CD4-positive, alpha-beta T cell treated with Interleukin-21 for 1 hour (primary cell): ENCODE measurements around the gene SLC1A1.

Experiments
- DNase-seq: peaks from one replicate; pipeline ENCODE4 v3.0.0-alpha.2; 2020

Gene SLC1A1

DNA sequence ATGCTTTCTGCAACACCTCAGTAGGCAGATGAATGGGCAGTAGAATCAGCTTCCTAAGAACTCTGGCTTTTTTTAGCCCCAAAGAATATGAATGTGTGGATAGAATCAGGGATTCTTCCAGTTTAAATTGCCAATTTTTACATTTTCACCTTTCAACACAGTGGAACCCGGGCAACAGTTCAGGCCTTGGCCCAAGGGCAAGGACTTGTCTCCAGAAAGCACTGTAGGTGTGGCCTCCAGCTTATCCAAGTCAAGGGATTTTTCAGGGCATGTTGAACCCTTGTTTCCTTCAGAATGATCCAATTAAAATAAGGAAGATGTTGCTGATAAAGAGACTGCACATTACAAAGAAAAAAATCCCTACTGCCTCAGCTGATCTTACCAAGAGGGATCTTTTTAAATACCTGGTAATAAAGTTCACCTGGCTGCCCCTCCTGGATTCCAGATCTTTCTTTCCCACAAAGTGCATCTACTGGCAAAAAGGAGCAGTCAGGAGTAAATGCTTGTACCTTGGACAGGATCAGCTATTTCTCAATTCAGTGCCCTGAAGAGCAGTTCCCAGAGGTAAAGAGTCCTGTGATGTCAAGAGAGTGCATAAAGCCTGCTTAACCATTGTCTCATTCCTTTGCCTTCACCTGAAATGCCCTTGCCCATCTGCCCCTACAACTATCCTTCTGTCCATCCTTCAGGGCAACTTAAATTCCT lies 91.7 kb downstream of the SLC1A1 start:
- DNase-seq = no peak

DNA sequence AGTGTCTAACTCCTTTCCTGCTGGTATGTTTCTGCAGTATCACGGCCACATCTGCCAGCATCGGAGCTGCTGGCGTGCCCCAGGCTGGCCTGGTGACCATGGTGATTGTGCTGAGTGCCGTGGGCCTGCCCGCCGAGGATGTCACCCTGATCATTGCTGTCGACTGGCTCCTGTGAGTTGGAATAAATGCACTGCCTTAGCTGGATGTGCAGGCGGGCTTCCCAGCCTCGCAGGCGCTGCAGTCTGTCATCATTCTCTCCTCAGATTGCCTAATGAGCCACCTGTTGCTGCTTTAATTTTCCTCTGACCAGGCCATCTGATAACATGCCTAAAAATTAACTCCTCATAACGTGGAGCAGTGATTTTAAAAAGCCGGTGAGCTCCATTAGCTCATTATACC lies 92.7 kb downstream of the SLC1A1 start:
- DNase-seq = no peak

DNA sequence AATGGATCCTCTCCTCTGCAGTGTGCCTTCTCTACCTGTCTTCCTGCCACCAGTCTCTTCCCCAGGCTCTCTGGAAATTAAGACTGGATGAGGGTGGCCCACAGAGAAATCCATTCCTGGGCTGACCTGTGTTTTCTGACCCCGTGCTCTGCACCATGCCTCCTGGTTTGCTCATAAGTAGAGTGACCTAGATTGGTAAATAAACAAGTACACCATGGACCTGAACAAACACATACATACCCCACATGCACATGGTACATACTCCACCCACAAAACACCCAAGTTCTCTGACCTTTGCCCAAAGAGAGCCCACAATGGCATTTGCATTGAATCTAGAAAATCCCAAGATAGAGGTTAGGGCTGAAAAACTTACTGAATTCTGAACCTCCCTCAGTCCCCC lies 94.4 kb downstream of the SLC1A1 start:
- DNase-seq = no peak

DNA sequence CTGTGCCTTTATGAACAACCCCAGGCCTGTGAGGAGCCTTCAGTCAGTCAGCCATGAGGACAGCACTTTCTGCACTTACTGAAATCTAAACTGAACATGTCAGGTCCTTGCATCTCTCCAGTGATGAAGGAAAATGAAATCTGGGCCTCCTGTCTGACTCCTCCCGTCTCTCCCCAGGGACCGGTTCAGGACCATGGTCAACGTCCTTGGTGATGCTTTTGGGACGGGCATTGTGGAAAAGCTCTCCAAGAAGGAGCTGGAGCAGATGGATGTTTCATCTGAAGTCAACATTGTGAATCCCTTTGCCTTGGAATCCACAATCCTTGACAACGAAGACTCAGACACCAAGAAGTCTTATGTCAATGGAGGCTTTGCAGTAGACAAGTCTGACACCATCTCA lies 94.9 kb downstream of the SLC1A1 start:
- DNase-seq = no peak

DNA sequence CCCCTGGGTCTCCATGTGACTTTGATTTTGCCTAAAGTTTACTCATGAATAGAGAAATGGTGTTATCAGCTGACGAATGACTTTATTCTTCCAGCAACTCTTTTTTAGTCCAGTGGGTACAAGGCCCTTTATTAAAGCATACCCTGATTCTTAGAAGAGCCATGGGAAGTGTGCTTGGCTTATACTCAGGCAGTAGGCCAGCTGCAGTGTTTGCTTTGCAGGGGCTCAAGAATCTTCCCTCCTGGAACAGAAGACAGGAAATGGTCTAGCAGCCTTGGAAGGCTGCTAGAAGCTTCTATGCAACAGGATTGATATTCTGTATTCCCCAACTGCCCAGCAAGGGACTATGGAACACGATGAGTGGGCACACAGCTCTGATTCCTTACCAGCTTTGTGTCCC lies 98.5 kb downstream of the SLC1A1 start:
- DNase-seq = no peak

DNA sequence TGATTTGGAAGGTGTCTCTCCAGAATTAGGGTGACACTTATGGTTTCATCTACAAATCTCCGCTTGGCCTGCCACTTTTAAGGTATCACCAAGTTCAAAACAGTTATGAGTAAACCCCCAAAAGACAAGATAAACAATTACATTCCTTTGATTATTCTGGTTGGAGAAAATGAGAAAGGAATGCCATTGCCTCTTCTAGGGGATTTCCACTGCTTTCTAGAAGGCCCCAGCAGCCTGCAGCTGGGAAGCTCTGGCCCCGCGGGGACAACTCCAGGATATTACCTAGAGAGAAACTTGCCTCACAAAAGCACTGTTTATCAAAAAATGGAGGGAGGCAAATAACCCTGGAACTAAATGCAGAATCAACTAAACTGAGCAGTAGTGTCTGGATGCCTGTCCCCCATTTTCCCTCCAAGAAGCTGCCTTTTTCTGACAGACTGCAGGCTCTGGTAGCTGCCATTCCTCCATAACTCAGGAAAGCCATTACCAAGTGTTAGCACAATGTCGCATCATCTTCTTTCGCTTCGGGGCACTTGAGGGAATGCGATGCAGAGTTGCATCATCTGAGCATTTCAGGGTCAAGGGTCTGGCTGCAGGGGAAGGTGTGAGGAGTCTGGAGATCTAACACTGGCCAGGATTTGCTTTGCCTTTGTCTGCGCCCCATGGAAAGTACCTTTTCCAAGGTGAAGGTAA lies 100.3 kb downstream of the SLC1A1 start:
- DNase-seq = no peak

DNA sequence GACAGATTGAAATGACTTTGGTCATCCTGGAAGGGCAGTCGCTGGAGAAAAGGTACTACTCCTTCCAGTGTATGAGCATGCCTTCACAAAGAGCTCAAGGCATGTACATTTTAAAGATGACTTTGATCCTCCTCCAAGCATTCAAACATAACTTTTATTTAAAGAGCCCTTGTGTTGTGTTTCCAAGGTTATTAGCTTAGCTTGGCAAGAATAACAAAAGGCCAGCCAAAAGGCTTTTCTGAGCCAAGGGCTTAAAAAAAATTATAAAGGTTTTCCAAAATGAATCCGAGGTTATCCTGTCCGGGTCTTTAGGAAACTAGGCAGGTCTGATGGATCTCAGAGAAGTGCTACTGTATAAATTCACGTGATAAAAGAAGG lies 100.8 kb downstream of the SLC1A1 start:
- DNase-seq = no peak

DNA sequence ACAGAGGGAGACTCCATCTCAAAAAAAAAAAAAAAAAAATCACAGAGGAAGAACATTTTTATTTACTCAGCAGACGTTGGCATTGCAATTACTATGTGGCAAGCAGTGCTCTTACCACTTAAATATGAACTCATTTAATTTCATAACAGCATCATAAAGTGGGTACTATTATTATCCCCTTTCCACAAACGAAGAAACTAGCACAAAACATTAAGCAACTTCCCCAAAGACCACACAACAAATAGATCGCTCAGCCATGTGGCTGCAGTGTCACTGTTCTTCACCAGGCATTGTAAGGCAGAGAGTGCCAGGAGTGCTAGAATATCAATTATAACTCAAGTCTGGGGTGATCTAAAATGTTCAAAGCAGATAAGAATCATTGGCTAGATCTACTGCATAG lies 102.0 kb downstream of the SLC1A1 start:
- DNase-seq = no peak

DNA sequence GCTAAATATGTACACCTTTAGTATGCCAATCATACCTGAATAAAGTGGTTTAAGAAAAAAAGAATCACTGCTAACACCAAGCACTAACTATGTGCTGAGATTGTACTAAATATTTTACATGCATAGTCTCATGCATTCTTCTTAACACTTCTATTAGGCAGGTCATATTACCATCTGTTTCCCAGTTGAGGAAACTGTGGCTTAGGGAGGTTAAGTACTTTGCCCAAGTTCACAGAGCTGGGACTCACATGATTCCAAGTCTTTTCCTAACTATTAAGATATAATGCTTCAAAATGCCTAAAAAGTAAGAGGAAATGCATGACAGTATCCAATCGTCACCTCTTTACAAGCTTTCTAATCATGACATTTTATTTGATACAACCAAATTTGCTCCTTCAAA lies 102.6 kb downstream of the SLC1A1 start:
- DNase-seq = no peak

DNA sequence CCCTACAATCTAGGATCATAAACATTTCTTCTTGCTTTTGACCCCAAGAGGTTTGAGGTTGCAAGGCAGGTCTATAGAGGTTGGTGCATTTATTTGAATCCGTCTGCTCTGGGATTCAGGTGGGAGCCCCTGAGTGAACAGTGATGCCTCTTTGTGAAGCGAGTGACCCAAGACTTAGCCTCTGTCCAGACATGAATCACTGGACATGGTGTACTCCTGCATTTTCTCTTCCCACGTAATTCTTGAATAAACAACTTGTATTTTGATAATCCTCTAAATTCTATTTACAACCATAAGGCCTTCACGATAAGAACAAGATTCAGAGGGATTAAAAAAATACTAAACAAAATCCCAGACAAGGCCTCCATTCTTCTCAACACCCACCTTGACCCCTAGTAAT lies 104.3 kb downstream of the SLC1A1 start:
- DNase-seq = no peak

DNA sequence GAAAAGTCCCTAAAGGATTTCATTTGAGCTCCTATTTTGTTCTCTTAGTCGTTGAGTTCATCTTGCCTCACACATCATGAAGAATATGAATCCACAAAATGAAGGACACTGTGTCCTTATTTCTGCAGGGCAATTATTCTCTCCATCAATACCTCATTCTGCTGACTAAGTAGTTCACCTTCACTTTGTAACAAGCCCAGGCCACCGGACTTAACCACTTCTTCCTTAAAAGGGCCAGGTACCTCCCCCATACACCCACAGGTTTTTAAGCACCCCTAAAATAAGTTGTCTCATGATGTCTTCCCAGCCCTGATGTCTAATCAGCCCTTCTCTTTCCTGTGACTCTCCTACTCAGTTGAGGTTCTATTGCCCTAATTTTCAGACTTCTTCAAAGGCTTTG lies 104.7 kb downstream of the SLC1A1 start:
- DNase-seq = no peak

DNA sequence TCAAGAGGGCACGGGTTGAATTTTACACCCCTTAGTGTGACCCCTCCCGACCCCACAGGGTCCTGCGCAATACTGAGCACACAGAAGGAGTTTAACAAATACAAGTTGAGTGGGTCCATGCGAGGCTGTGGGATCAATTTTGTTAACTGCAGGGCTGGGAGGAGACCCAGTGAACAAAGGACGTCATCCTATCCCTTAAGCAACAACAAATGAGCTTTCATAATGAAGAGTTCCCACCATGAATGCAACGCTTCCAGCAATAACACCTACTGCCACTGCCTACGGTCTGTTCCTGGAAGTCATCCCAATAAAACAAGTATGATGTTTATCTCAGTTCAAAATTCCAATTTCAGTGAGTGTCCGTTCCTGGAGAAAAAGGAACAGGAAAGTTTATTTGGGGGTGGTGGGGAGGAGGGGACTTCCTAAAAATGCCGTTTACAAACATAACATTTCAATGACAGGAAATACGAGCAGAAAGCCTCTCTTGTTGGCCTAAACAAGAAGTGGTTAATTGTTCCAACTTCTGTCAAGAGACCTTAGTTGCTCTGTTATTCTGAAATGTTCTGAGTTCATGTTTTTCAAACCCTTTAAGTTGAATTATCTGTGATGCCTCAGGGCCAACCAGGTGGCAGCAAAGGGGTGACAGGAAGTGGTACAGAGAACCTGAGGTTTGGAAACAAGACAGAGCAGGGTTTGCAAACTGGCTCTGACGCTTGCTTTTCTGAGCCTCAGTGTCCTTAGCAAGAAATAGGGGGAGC lies 106.1 kb downstream of the SLC1A1 start:
- DNase-seq = peak; percentile 66

DNA sequence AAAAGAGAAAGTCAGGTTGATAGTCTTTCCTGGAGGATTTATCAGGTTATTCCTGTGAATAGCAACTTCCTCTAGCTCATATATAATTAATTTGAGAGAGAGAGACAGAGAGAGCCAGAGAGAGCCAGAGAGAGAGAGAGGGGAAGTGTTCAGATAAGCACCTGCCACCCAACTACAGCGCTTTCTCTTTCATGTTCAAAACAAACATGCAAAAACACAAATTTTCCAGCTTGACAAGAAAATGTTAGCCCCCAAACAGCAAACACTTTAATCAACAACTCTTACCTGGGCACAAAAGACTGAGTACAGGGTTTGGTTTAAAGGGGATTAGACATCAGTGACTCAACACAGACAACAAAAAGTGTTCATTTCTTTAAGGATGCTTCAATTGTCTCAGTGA lies 110.1 kb downstream of the SLC1A1 start:
- DNase-seq = no peak

DNA sequence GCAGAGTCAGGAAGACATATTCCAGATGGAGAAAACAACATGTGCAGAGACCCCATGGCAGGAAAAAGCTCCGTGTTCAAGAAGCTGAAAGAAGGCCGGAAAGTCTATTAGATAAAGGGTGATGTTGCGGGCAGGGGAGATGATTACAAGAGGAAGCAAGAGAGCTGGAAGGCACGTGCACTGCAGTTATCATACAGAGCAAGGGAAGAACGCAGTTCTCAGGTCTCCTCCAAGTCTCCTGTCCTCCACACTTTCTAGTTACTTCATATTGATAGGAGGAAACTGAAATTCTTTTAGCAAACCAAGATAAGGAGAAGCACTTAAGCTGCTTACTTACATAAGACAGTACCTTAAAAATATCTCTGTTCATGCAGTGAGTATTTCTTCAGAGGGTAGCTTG lies 113.6 kb downstream of the SLC1A1 start:
- DNase-seq = no peak

DNA sequence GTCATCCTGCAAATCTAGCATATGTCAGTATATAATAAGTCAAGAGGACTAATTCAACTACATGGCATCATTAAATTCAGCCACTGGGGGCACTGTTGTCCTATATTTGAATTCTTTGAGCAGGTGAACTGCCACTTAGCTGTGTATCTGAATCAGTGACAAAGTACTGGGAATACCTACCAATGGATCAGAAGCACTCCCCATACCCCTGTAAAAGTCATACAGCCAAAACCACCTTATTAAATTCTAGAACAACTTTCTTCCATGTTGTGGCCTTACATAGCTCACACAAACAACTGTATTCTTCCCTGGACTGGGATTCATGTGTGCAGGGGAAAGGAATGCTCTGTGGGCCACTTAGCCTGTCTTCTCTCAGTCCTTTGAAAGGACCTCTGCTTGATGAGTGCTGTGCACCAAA lies 114.4 kb downstream of the SLC1A1 start:
- peak; percentile 82 for DNase-seq

DNA sequence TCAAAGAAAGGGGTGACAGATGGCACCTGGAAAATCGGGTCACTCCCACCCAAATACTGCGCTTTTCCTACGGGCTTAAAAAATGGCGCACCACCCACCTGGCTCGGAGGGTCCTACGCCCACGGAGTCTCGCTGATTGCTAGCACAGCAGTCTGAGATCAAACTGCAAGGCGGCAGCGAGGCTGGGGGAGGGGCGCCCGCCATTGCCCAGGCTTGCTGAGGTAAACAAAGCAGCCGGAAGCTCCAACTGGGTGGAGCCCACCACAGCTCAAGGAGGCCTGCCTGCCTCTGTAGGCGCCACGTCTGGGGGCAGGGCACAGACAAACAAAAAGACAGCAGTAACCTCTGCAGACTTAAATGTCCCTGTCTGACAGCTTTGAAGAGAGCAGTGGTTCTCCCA lies 115.8 kb downstream of the SLC1A1 start:
- DNase-seq = peak; percentile 24

DNA sequence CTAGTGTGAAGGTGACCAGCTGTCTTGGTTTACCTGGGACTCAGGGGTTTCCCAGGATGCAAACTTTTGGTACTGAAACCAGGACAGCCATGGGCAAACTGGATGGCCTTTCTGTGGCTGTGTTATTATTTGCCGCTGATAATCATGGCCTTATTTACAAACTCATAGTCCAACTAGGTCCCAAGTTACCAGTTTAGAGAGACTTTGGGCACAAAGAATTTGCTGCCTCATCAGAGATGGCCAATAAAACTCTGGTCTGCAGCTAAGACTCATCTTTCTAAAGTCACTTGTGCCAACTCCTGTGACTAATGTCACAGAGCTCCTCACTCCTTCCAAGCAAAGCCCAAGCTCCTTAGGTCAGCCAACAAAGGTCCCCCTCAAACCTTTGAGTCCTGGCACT lies 124.4 kb downstream of the SLC1A1 start:
- DNase-seq = no peak

DNA sequence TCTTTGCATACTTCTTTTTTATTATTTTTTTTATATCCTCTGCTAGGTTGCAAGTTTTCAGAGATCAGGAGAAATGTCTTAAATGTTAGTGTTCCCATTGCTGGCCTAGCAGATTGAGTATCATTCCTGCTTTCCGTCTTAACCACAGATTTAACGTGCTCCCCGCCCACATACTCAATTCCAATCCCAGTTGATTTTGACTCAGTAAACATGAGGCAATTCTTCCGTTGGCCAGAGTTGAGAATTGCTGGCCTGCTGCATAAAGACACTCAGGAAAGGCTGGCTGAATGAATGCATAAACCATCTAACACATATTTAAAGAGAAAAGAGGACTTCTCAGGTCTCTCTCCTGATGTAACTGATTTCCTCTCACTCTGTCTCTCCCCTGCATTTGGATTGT lies 125.0 kb downstream of the SLC1A1 start:
- no peak for DNase-seq

DNA sequence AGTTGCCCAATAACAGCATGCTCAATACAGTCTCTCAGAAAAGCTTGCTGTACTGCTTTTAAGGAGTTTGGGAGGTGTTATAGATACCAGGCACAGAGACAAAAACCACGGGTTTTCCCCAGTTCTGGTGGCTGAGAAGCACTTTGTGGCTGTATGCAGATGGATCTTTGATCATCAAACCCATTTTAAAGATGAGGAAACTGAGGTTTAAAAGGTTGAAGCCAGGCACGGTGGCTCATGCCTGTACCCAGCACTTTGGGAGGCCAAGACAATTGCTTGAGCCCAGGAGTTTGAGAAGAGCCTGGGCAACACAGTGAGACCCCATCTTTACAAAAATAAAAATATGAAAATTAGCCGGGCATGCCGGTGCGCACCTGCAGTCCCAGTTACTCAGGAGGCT lies 125.5 kb downstream of the SLC1A1 start:
- no peak for DNase-seq

DNA sequence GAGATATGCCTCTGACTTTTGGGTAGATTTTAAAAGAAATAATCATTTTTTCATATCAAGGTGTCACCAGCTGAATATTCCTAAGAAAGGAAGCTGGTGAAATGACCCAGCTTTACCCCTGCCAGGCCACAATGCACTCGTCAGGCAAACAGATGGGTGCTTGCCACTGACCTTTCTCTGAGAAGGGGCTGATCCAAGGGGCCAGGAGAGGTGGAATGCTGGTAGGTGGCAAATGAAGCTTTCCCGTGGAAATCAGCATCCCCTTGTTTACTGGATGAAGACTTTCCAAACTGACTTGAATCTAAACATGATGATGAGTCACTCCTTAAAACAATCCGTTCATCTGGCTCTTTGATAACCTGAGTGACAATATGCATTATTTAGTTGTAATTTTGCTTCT lies 127.5 kb downstream of the SLC1A1 start:
- no peak for DNase-seq

DNA sequence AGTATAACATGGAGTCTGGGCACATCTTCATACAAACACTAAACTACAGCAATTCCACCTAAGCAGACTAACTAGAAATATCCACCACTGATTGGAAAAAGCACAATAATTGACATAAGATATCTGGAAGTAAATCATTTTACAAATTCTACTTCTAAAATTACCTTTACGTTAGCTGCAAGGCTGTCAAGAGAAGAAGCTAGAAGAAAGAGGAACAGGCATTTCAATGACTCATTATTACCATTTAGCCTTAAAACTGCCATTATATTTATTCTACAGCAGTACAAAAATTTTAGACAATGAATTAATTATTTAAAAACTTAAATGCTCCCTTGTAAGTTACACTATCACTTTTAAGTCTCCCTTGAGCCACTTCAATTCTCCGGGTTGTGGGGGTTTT lies 128.4 kb downstream of the SLC1A1 start:
- DNase-seq = no peak

DNA sequence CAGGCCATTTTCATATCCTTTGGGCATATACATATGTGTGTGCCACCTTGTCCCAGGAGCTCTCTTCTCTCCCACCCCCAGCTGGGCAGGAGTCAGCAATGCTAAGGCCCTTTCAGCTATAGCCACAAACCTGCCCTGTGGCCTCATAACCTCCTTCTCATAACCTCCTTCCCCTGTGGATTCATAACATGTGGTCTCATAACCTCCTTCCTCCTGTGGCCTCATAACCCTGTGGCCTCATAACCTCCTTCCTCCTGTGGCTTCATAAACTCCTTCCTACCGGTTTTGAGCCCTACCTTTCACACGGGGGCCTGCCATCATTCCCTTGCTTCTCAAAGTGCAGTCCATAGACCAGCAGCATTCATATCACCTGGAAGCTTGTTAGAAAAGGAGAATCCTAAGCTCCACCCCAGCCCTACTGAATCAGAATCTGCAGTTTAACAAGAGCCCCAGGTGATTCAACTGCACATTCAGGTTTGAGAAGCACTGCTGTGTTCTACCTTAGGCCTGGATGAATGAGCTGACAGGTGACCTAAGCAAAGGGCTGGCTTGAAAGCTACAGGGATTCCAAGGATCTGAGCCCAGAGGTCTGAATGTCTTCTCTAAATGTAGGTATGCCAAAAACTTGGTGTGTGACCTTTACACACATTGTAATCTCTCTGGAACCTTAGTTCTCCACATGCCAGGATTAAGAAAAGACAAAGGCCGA lies 129.9 kb downstream of the SLC1A1 start:
- DNase-seq = no peak

DNA sequence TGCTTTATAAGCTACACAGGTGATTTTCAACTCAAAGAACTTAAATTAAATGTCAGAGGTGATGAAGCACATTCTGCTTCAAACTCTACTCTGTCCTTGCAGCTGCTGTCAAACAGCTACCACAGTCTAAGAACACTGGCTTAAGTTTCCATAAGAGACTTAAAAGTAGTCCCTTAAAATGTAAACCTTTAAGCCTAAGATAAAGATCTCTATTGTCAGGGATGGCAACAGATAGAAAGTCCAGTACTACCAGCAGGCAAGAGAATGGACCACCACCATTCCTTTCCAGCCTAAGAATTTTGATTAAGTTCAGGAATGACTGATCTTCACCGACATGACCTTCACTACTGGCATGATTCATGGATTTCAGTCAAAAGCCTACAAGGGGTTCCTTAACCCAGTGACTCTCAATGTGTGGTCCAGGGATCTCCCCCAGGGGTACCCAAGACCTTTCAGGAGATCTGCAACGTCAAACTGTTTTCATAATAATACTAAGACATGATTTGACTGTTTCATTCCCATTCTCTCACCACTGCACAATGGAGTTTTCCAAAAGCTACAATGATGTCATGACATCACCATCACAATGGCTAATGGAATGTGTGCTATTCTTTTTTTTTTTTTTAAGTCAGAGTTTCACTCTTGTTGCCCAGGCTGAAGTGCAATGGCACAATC lies 130.8 kb downstream of the SLC1A1 start:
- DNase-seq = no peak
